Suprapubic skin (tissue), 4 donors: ENCODE measurements around the gene HEPACAM. TPM values are rescaled to one million over a fixed set of nuclear protein-coding genes. Genes with fewer than 3 reads are reported as not detected.

Source experiments
- DNase-seq, 2 donors: peaks; one replicate each; pipeline ENCODE4 v3.0.0-alpha.2; 2019; ENCODE audit warnings: low spot score in 2 of 2
- H3K27ac ChIP-seq: fragments of 200-600 bp; sonication (generic); one replicate; pipeline ENCODE4 v1.5.1; 2019
- H3K27me3 ChIP-seq: fragments of 200-600 bp; sonication (generic); one replicate; pipeline ENCODE4 v1.5.1; 2019
- H3K36me3 ChIP-seq: fragments of 200-600 bp; sonication (generic); one replicate; pipeline ENCODE4 v1.5.1; 2019
- H3K4me1 ChIP-seq: fragments of 200-600 bp; sonication (generic); one replicate; pipeline ENCODE4 v1.5.1; 2019
- H3K4me3 ChIP-seq: fragments of 200-600 bp; sonication (generic); one replicate; pipeline ENCODE4 v1.5.1; 2019; ENCODE audit warnings: mild to moderate bottlenecking
- H3K9me3 ChIP-seq: fragments of 200-600 bp; sonication (generic); one replicate; pipeline ENCODE4 v1.5.1; 2019
- EP300 ChIP-seq: sonication (generic); formaldehyde crosslinking; IDR thresholded peaks from one replicate; pipeline ENCODE4 v1.6.1; 2017; ENCODE audit warnings: antibody characterized with exemption
- POLR2A ChIP-seq, 2 donors: fragments of 450-650 bp; IDR thresholded peaks; one replicate each; pipeline ENCODE4 v1.6.1; 2017; ENCODE audit warnings: antibody characterized with exemption in 2 of 2, mild to moderate bottlenecking in 2 of 2, moderate library complexity in 2 of 2
- POLR2AphosphoS5 ChIP-seq, 3 donors: sonication (generic); formaldehyde crosslinking; IDR thresholded peaks; one replicate each; pipeline ENCODE4 v1.6.1; 2017; ENCODE audit warnings: antibody characterized with exemption in 3 of 3
- WGBS: methylation state at CpG from one replicate; pipeline ENCODE4 v1.1.5; 2018; 5-methylcytosine and 5-hydroxymethylcytosine counted together
- total RNA-seq, 4 donors: library from RNA; depleted of rRNA; stranded (reverse); fragments of >200 nt; gene quantifications; one replicate each; pipeline ENCODE4 v1.1.0, GENCODE V29; 2016
- TF ChIP-seq, protein P1 (sequence below), 2 donors: fragments of 200-600 bp in 1 of 2; fragments of 450-650 bp in 1 of 2; sonication (generic) in 1 of 2; IDR thresholded peaks; one replicate each; pipeline ENCODE4 v1.5.1; 2016 to 2019; ENCODE audit warnings: antibody characterized with exemption in 2 of 2, mild to moderate bottlenecking in 1 of 2, moderate library complexity in 1 of 2

The HEPACAM gene
- total RNA-seq, 4 donors from 2014 or later = 0.72 to 1.4 (median 0.89) TPM; not detected in 1

DNA sequence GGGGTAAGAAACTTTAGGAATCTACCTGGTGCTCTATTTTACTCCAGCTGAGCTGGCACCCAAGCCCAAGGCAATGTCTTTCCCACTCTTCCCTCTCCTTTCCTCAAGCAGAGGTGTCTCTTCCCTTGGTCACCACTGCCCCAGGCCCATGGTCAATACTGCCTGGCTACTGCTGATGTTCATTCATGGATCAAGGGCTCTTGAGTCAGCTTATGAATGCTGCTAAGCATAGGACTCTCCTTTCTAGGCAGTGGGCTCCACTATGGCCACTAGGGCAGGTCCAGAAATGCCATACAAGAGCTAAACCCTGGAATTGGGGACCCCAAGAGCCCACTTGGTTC lies 19.5 kb downstream of the HEPACAM start:
- Histone ChIP-seq H3K36me3 (no peaks in the 10 kb centered on the region), H3K9me3 (no peaks in the 10 kb centered on the region), H3K4me1 (peaks cover 7% of the 10 kb centered on the region), H3K4me3 (no peak overlapping the region), H3K27ac (no peak overlapping the region), H3K27me3 (peaks cover 2% of the 10 kb centered on the region)
- TF ChIP-seq POLR2AphosphoS5 (IDR thresholded peaks at IDR 0.05) = no peak
- TF ChIP-seq EP300 = no peak
- no peak for TF ChIP-seq POLR2A (IDR thresholded peaks at IDR 0.05)
- TF ChIP-seq, protein P1, sequence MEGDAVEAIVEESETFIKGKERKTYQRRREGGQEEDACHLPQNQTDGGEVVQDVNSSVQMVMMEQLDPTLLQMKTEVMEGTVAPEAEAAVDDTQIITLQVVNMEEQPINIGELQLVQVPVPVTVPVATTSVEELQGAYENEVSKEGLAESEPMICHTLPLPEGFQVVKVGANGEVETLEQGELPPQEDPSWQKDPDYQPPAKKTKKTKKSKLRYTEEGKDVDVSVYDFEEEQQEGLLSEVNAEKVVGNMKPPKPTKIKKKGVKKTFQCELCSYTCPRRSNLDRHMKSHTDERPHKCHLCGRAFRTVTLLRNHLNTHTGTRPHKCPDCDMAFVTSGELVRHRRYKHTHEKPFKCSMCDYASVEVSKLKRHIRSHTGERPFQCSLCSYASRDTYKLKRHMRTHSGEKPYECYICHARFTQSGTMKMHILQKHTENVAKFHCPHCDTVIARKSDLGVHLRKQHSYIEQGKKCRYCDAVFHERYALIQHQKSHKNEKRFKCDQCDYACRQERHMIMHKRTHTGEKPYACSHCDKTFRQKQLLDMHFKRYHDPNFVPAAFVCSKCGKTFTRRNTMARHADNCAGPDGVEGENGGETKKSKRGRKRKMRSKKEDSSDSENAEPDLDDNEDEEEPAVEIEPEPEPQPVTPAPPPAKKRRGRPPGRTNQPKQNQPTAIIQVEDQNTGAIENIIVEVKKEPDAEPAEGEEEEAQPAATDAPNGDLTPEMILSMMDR (IDR thresholded peaks at IDR 0.05) = no peak
- peak in 1 of 2 donors; percentile 53 for DNase-seq

DNA sequence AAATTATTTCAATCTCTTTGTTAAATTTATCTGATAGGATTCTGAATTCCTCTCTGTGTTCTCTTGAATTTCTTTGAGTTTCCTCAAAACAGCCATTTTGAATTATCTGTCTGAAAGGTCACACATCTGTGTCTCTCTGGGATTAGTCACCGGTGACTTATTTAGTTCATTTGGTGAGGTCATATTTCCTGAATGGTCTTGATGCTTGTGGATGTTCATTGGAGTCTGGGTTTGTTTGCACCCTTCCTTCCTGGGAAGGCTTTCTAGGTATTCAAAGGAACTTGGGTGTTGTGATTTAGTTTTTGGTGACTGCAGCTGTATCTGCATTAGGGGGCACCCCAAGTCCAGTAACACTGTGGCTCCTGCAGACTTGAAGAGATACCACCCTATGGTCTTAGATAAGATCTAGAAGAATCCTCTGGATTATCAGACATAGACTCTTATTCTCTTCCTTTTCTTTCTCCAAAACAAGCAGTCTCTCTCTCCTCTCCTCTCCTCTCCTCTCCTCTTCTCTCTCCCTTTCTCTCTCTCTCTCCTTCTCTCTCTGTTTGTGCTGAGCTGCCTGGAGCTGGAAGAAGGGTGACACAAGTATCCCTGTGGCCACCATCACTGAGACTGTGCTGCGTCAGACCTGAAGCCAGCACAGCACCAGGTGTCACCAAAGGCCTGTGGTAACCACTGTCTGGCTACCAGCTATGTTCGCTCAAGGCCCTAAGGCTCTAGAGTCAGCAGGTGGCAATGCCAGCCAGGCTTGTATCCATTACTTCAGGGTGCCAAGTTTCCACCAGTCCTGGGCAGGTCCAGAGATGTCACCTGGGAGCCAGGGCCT lies 20.1 kb downstream of the HEPACAM start:
- TF ChIP-seq POLR2AphosphoS5 (IDR thresholded peaks at IDR 0.05) = no peak
- TF ChIP-seq, protein P1 (IDR thresholded peaks at IDR 0.05) = no peak
- no peak for TF ChIP-seq EP300
- TF ChIP-seq POLR2A (IDR thresholded peaks at IDR 0.05) = no peak
- no peaks in the 10 kb centered on the region for H3K9me3 ChIP-seq
- H3K4me1 ChIP-seq = peaks cover 1% of the 10 kb centered on the region
- peak in 1 of 2 donors; percentile 18 for DNase-seq
- H3K36me3 ChIP-seq = no peaks in the 10 kb centered on the region
- H3K27me3 ChIP-seq = peaks cover 2% of the 10 kb centered on the region
- no peak overlapping the region for H3K4me3 ChIP-seq
- 78% methylated on average over 3 of the region's 3 CpGs for WGBS
- H3K27ac ChIP-seq = no peak overlapping the region

DNA sequence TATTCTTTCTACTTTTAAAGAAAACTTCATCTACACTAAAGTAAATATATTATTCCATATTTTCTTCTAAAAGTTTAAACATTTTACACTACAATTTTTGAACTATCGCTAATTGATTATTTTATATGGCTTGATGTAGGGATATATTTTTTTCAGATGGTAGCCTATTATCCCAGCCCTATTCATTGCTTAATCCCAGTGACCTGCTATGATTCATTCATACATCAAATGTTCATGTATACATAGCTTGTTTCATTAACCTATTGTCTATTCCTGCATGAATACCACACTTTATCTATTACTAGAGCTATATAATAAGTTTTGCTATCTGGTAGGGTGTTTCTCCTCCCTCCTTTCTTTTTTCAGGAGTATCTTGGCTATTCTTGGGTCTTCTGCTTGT lies 33.2 kb downstream of the HEPACAM start:
- WGBS = 98% methylated on average over 1 of the region's 1 CpG
- no peaks in the 10 kb centered on the region for H3K9me3 ChIP-seq
- H3K27ac ChIP-seq = no peak overlapping the region

DNA sequence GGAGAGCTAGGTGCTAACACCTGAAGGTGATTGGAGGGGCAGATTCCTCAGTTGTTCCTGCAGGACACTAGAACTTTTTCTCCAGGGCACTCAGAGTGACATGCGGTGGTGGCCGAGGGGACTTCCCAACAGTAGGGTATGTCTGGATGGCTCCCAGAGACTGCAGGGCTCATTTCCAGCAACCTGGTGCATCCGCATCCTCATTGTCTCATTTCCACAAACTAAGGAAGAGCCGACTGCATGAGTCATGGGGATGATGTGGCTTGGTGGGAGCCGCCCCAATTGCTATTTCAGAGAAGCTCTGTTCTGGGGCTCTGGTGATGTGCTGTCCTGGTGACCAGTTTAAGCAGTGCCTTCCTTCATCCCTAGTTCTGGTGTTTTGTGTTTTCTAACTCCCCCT lies 35.4 kb downstream of the HEPACAM start:
- no peaks in the 10 kb centered on the region for H3K9me3 ChIP-seq
- no peak overlapping the region for H3K4me3 ChIP-seq
- WGBS = 44% methylated on average over 4 of the region's 5 CpGs
- H3K27ac ChIP-seq = peak overlapping the region; percentile 41
- no peaks in the 10 kb centered on the region for H3K36me3 ChIP-seq
- peaks cover 33% of the 10 kb centered on the region for H3K4me1 ChIP-seq
- no peaks in the 10 kb centered on the region for H3K27me3 ChIP-seq
- TF ChIP-seq, protein P1 (IDR thresholded peaks at IDR 0.05) = no peak
- no peak for DNase-seq

More for the DNA sequence above, 33.2 kb downstream of the HEPACAM start:
- no peak for DNase-seq
- TF ChIP-seq, protein P1 (IDR thresholded peaks at IDR 0.05) = no peak
- TF ChIP-seq POLR2A (IDR thresholded peaks at IDR 0.05) (no peak), POLR2AphosphoS5 (IDR thresholded peaks at IDR 0.05) (no peak)
- Histone ChIP-seq H3K4me1 (peaks cover 28% of the 10 kb centered on the region), H3K27me3 (no peaks in the 10 kb centered on the region), H3K4me3 (no peak overlapping the region), H3K36me3 (no peaks in the 10 kb centered on the region)

DNA sequence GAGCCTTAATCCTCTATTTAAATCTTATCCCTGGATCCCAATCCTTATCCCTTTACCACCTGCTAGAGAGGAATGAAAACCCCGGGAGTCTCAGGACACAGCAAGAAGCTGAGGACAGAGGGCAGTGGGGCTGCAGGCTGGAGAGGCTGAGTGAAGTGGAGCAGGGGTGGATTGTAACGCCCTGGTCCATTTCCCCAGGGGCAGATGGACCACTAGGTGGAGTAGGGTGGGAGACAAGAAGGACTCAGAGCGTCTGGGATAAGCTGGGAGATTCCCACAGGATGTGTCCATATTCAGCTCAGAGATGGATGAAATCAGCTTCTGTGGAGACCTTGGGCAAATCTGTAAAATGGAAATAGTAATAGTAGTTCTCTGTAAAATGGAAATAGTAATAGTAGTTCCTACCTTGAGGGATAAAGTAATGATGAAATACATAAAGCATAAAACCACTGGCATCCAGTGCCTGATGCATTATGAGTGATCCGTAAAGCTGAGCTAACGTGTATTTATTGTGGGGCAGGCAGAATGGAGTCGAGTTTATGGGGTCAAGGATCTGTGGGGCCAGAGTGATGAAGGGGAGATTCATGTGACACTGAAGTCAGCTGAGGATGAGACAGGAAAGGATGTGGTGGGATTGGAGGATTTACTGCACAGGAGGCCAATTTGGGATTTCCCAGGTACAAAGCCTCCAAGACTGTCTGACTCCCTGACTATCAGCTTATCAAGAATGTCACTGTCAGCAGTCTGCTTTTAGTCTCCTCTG lies 36.3 kb downstream of the HEPACAM start:
- TF ChIP-seq POLR2AphosphoS5 (IDR thresholded peaks at IDR 0.05) = no peak
- TF ChIP-seq EP300 = no peak
- TF ChIP-seq, protein P1 (IDR thresholded peaks at IDR 0.05) = no peak
- TF ChIP-seq POLR2A (IDR thresholded peaks at IDR 0.05) = no peak
- Histone ChIP-seq H3K27ac (peak overlapping the region; percentile 66), H3K36me3 (no peaks in the 10 kb centered on the region), H3K9me3 (no peaks in the 10 kb centered on the region), H3K4me3 (no peak overlapping the region), H3K4me1 (peaks cover 36% of the 10 kb centered on the region), H3K27me3 (no peaks in the 10 kb centered on the region)
- no peak for DNase-seq
- 52% methylated on average over 6 of the region's 6 CpGs for WGBS
